GM12891 (cell line): ENCODE results near the gene OST4.

Experiments used
- POLR2A ChIP-seq: IDR thresholded peaks from 2 replicates; pipeline ENCODE4 v1.6.1; 2011; ENCODE audit warnings: low read depth, low read length, control low read depth
- POLR2AphosphoS5 ChIP-seq: IDR thresholded peaks from 2 replicates; pipeline ENCODE4 v1.6.1; 2011; ENCODE audit warnings: low read depth, low read length, control low read depth
- POU2F2 ChIP-seq: IDR thresholded peaks from 2 replicates; pipeline ENCODE4 v1.6.1; 2011; ENCODE audit warnings: low read depth, mild to moderate bottlenecking, control low read depth, low read length, moderate library complexity
- SPI1 ChIP-seq: IDR thresholded peaks from 2 replicates; pipeline ENCODE4 v1.6.1; 2011; ENCODE audit warnings: low read depth, low read length, control low read depth

- TF ChIP-seq SPI1: no peak
- TF ChIP-seq POLR2A: no peak
- no peak for TF ChIP-seq POLR2AphosphoS5
- no peak for TF ChIP-seq POU2F2
Observed at GRCh38 chr2:27089111-27089954, 17.9 kb upstream of the OST4 start.
